T-helper 9 cell (primary cell): ENCODE results near the gene NRXN2.
"Not testable (repeated sequence)": the region's sequence is repeated elsewhere in the genome, so short reads cannot be mapped to it uniquely, and the experiment has no call there.

Source experiments
- DNase-seq: peaks from one replicate; pipeline ENCODE4 v3.0.0-alpha.2; 2020

The NRXN2 gene

DNA sequence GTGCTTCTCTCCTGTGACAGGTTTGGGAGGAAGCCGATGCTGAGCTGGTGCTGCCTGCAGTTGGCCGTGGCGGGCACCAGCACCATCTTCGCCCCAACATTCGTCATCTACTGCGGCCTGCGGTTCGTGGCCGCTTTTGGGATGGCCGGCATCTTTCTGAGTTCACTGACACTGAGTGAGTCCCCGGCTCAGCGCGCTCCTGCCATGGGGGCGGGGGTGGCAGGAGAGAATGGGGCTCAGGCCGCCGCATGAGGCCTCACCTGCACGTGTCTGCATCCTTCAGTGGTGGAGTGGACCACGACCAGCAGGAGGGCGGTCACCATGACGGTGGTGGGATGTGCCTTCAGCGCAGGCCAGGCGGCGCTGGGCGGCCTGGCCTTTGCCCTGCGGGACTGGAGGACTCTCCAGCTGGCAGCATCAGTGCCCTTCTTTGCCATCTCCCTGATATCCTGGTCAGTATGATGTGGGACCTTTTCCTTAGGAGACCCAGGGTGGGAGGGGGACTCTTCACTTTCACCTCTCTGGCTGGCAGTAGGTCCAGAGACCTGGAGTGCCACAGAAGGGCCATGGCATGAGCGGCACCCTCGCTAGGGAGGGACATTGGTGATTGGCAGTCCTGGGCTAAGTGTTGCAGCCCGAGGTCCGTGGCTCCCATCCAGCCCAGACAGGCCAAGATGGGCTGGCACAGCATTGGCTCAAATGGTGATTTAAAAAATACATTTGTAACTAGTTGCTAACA lies 160.8 kb downstream of the NRXN2 start:
- no peak for DNase-seq

DNA sequence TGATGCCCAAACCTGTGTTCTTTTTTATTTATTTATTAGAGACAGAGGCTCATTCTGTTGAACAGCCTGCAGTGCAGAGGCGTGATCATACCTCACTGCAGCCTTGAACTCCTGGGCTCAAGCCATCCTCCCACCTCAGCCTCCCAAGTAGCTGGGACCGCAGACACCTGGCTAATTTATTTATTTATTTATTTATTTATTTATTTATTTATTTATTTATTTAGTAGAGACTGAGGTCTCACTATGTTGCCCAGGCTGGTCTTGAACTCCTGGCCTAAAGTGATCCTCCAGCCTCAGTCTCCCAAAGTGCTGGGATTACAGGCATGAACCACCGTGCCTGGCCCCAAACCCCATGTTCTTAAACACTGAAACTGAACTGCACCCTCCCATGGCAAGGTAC lies 161.6 kb downstream of the NRXN2 start:
- DNase-seq: not testable (repeated sequence)

DNA sequence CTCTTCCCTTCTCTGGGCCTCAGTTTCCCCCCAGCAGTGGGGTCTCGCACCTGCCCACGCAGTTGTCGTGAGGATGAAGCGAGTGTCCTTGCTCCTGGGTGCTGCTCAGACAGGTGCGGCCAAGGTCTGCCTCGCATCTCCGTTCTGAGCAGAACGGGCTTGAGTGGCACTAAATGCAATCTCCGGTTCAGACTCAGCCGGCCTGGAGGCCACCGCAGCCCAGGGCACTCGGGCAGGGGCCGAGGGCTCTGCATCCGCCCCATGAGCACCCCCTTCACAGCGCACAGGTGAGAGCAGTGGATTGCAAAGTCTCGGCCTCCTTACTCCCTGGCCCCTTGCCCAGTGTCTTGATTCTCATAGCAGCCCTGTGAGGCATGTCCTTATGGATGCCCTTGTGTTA lies 162.1 kb downstream of the NRXN2 start:
- no peak for DNase-seq

DNA sequence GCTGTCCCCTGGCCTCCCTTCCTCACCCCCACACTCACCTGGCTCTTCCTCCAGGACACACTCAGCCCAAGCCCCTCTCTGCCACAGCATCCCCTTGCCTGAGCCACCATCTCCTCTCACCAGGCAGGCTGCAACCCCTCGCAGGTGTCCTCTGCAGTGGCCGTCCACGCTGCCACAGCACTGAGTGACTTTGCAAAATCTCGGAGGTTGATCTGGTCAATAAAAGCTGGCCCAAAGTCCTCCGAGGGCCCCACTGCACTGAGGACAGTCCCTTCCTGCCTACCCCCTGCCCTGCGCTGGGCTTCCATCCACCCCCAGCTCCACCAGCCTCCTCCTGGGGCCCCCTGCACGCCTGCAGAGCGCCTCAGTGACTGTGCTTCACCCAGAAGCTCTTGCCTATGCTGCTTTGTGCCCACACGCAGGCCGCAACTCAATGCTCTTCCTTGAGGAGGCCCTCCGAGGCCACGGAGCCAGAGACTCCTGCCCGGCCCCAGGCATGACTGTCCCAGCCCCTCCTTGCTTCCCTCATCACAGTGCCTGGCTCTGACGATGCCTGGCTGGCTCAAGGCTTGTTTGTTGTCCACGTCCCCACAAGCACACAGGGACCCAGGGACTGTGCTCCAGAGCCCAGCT lies 162.7 kb downstream of the NRXN2 start:
- DNase-seq: no peak

DNA sequence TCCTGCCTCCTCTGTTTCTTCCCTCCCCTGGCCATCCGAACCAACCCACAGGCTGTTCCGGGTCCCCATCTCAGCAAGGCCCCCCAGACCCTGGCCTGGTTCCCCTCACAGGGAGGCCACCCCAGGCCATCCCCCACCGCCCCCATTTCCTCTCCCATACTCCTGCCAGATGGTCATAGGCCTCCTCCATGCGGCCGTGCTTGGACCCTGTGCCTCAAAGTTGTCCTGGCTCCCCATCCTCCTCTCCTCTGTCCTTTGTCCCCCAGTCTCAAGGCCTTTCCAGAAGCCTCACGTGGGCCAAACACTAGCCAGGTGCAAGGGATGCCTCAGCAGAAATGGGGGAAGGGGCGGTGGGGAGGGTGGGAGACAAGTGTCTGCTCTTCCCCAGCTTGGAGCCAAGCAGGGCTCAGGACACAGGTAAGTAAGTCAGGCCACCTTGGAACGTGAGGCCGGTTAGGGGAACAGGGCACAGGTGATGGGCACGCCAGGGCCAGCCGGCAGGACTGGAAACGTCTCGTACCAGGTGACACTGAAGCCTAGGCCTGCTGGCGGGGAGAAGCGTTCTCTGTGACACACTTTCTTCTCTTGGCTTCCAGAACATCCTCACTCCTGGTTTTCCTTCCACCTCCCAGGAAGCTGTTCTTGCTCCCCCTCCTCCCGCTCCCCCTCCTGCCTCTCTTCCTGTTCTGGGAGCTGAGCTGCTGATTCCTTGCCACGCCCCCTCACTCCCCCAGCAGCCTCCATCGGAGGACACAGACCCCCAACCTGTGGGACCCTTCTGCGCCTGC lies 163.5 kb downstream of the NRXN2 start:
- no peak for DNase-seq

DNA sequence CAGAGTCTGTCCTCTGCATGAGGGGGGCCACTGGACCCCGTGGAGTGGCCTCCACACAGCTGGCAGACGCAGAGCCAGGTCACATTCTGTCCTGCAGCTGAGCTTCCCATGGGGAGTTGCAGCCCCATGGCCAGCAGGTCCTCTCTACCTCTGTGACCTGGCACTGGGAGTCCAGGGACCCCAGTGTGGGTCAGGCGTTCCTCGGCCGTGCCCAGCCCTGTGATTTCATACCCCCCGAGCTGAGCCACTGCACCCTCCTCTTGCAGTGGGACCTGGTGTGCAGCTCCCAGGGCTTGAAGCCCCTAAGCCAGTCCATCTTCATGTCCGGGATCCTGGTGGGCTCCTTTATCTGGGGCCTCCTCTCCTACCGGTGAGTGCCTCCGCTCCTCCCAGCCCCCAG lies 164.1 kb downstream of the NRXN2 start:
- DNase-seq: no peak

DNA sequence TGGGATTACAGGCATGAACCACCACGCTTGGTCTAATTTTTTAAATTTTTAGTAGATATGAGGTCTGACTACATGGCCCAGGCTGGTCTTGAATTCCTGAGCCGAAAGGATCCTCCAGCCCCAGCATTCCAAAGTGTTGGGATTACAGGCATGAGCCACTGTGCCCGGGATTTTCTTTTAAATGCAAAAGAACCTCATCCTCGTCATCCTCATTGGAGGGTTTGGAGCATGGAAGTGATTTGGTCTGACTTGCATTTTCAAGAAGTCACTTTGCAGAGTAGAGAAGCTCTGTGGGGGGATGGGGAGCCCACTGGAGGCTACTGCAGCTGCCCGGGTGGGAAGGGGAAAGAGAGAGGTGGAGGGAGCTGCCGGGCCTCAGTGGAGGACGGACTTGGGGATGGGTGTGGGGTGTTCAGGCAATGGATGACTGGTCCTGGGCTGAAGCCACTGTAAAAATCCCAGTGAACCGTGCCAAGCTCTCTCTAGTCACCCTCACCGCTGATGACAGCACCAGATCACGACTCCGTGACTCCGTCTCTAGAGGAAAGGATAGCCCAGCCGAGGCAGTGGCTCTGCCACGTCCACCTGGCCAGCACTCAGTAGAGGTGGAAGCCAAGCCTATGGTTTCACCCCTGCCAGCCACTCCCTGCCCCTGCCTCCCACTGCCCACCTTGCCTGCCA lies 164.8 kb downstream of the NRXN2 start:
- DNase-seq: no peak

DNA sequence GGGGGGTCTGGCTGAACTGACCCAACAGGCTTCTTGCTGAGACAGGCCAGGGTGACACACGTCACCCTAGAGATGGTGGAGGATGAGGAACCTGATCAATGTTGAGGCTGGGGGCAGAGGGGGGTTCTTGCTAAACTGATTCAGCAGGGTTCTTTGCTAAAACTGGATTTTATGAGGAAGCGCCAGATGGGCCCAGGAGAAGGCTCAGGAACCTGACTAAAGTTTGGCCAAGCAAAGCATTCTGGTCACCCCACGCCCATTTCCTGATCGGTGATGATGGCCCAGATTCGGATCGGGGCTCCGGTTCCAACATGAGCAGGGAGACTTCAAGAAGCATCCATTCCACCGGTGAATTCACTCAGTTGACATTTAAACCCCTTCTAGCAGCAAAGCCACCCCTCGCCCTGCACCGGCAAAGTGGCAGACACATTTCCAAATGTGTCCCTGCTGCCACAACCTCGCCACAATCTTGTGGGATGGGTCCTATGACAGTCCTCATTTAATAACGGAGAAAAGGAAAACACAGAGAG lies 166.2 kb downstream of the NRXN2 start:
- no peak for DNase-seq
